GM15510 (cell line): ENCODE results near the gene SEMA7A.

ENCODE experiments used
- POLR2A ChIP-seq: IDR thresholded peaks from 3 replicates; pipeline ENCODE4 v1.6.1; 2011; ENCODE audit warnings: borderline replicate concordance; ENCODE audit not compliant: insufficient read length; ENCODE audit errors: extremely low read depth

The SEMA7A gene

GRCh38 chr15:74426404-74427281, 7.1 kb downstream of the SEMA7A start:
- no peak for TF ChIP-seq POLR2A

GRCh38 chr15:74425630-74426029, 8.1 kb downstream of the SEMA7A start:
- no peak for TF ChIP-seq POLR2A

GRCh38 chr15:74424901-74425528, 8.7 kb downstream of the SEMA7A start:
- TF ChIP-seq POLR2A = no peak

GRCh38 chr15:74423431-74424257, 10.1 kb downstream of the SEMA7A start:
- TF ChIP-seq POLR2A = no peak

- peak; percentile 8 for TF ChIP-seq POLR2A
Observed at GRCh38 chr15:74422652-74423430, 10.9 kb downstream of the SEMA7A start.

- TF ChIP-seq POLR2A = no peak
Observed at GRCh38 chr15:74422265-74422651, 11.5 kb downstream of the SEMA7A start.

- peak; percentile 16 for TF ChIP-seq POLR2A
Observed at GRCh38 chr15:74421302-74422245, 12.2 kb downstream of the SEMA7A start.

- TF ChIP-seq POLR2A = no peak
Observed at GRCh38 chr15:74420193-74420905, 13.4 kb downstream of the SEMA7A start.

GRCh38 chr15:74419432-74419831, 14.3 kb downstream of the SEMA7A start:
- TF ChIP-seq POLR2A = no peak

- TF ChIP-seq POLR2A = no peak
Observed at GRCh38 chr15:74418575-74419338, 15.0 kb downstream of the SEMA7A start.

- TF ChIP-seq POLR2A = no peak
Observed at GRCh38 chr15:74417670-74418069, 16.1 kb downstream of the SEMA7A start.

- TF ChIP-seq POLR2A = no peak
Observed at GRCh38 chr15:74417225-74417624, 16.5 kb downstream of the SEMA7A start.
